Neural crest cell (in vitro differentiated cells): Measurements from ENCODE around the gene SF1. TPM values are rescaled to one million over a fixed set of nuclear protein-coding genes. Genes with fewer than 3 reads are reported as not detected.
A peak's percentile ranks its signal among the peaks of the same experiment; 100 is the strongest.

Experiments used
- DNase-seq: peaks from one replicate; pipeline ENCODE4 v3.0.0; 2021; ENCODE audit warnings: low read depth, mixed read lengths, low spot score
- H3K27ac Mint-ChIP-seq: one replicate; pipeline ENCODE4 v1.8.0; 2021; ENCODE audit warnings: mild to moderate bottlenecking, mixed read lengths; ENCODE audit not compliant: unreplicated experiment
- H3K27me3 Mint-ChIP-seq: 2 replicates; pipeline ENCODE4 v1.8.0; 2021; ENCODE audit warnings: low read depth, mild to moderate bottlenecking, mixed read lengths
- H3K36me3 Mint-ChIP-seq: 2 replicates; pipeline ENCODE4 v1.8.0; 2021; ENCODE audit warnings: low read depth, mild to moderate bottlenecking, mixed read lengths
- H3K4me1 Mint-ChIP-seq: 2 replicates; pipeline ENCODE4 v1.8.0; 2021; ENCODE audit warnings: mixed read lengths
- H3K4me3 Mint-ChIP-seq: one replicate; pipeline ENCODE4 v1.8.0; 2021; ENCODE audit warnings: mild to moderate bottlenecking, mixed read lengths
- H3K9me3 Mint-ChIP-seq: 2 replicates; pipeline ENCODE4 v1.8.0; 2021; ENCODE audit warnings: mixed read lengths
- CTCF ChIP-seq: fragments of 200-600 bp; sonication (generic); conservative IDR thresholded peaks from 2 replicates; pipeline ENCODE4 v1.5.0; 2021; ENCODE audit warnings: antibody characterized with exemption, mild to moderate bottlenecking
- total RNA-seq: library from RNA; stranded (reverse); gene quantifications from 2 replicates; pipeline ENCODE4 v1.2.1, GENCODE V29; 2021

Gene SF1
- total RNA-seq, 1 donor from 2014 or later = 592 TPM

- peaks cover 30% of the 10 kb centered on the region for H3K4me1 Mint-ChIP-seq
- no peak for DNase-seq
- peaks cover 67% of the 10 kb centered on the region for H3K27me3 Mint-ChIP-seq
- H3K36me3 Mint-ChIP-seq = no peaks in the 10 kb centered on the region
- no peak for TF ChIP-seq CTCF
- H3K27ac Mint-ChIP-seq = no peak overlapping the region
- H3K9me3 Mint-ChIP-seq = no peaks in the 10 kb centered on the region
- peak overlapping the region; percentile 75 for H3K4me3 Mint-ChIP-seq
These were observed 55.9 kb downstream of the SF1 start for GRCh38 chr11:64722141-64723065.

- DNase-seq = no peak
- no peak overlapping the region for H3K27ac Mint-ChIP-seq
- H3K9me3 Mint-ChIP-seq = no peaks in the 10 kb centered on the region
- TF ChIP-seq CTCF = no peak
- H3K4me1 Mint-ChIP-seq = peaks cover 28% of the 10 kb centered on the region
- H3K27me3 Mint-ChIP-seq = peaks cover 76% of the 10 kb centered on the region
- H3K36me3 Mint-ChIP-seq = no peaks in the 10 kb centered on the region
- H3K4me3 Mint-ChIP-seq = peak overlapping the region; percentile 48
These were observed 57.0 kb downstream of the SF1 start for GRCh38 chr11:64721359-64721699.

GRCh38 chr11:64720640-64721358 is 57.5 kb downstream of the SF1 start:
- peak overlapping the region; percentile 48 for H3K4me3 Mint-ChIP-seq
- DNase-seq = no peak
- TF ChIP-seq CTCF = no peak
- H3K4me1 Mint-ChIP-seq = peaks cover 27% of the 10 kb centered on the region
- H3K27me3 Mint-ChIP-seq = peaks cover 81% of the 10 kb centered on the region
- no peak overlapping the region for H3K27ac Mint-ChIP-seq
- H3K9me3 Mint-ChIP-seq = no peaks in the 10 kb centered on the region
- H3K36me3 Mint-ChIP-seq = no peaks in the 10 kb centered on the region

- H3K27me3 Mint-ChIP-seq = peaks cover 84% of the 10 kb centered on the region
- no peak for DNase-seq
These were observed 58.2 kb downstream of the SF1 start for GRCh38 chr11:64720167-64720566.

GRCh38 chr11:64719406-64719805 is 58.9 kb downstream of the SF1 start:
- TF ChIP-seq CTCF = no peak
- H3K9me3 Mint-ChIP-seq = no peaks in the 10 kb centered on the region
- peaks cover 13% of the 10 kb centered on the region for H3K4me1 Mint-ChIP-seq
- H3K27me3 Mint-ChIP-seq = peaks cover 87% of the 10 kb centered on the region
- no peak for DNase-seq
- H3K36me3 Mint-ChIP-seq = no peaks in the 10 kb centered on the region
- no peak overlapping the region for H3K27ac Mint-ChIP-seq
- peak overlapping the region; percentile 54 for H3K4me3 Mint-ChIP-seq

More at GRCh38 chr11:64720167-64720566, 58.2 kb downstream of the SF1 start:
- no peak for TF ChIP-seq CTCF
- H3K36me3 Mint-ChIP-seq = no peaks in the 10 kb centered on the region
- no peak overlapping the region for H3K27ac Mint-ChIP-seq
- H3K4me1 Mint-ChIP-seq = peaks cover 21% of the 10 kb centered on the region
- peak overlapping the region; percentile 48 for H3K4me3 Mint-ChIP-seq
- H3K9me3 Mint-ChIP-seq = no peaks in the 10 kb centered on the region
